HG03039 (cell line): ENCODE results near the gene COL1A1.

Source experiments
- ATAC-seq: cut with Tn5 transposase; IDR thresholded peaks from one replicate; pipeline ENCODE4 v1.9.1; 2021; ENCODE audit warnings: mild to moderate bottlenecking, moderate library complexity; ENCODE audit not compliant: unreplicated experiment

Gene COL1A1

DNA sequence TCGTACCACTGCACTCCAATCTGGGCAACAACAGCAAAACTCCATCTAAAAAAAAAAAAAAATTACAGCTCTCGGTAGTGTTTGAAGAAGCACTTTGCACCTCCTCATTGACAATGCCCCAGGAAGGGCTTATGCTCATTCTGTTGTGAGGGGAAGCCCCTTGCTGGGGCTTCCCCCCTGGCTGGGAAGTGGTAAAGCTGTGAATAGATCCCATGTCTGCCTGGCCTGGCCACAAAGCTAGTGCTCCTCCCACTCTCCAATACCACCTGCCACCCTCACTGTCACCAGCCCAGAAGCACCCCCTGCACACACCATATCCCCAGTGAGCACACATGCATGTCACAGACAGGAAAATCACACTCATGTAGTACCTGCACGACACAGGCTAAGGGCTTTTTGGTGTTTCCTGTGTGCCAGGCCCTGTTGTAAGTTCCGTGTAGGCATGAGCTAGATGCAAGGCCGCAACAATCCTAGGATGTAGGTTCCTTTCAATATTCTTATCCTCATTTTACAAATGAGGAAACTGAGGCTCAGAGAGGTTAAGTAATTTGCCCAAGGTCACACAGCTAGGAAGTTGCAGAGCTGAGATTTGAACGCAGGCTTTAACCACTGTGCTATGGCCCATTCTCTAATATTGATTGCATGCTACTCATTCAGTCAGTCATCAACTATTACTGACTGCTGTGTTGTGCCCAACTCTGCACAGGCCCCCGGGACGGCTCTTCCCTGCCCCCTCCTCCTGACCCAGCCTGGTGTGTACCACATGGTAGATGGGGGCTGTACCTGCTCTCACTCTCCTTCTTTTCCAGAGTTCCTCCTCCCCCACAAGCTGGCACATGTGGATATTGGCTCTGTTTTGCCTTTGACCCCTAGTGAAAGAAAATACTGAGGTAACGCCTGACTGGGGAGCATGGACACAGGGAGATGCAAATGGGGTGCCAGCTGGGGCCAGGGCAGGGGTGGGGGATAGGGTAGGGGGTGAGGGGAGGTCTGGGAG, 11.9 kb upstream of the COL1A1 start:
- no peak for ATAC-seq

DNA sequence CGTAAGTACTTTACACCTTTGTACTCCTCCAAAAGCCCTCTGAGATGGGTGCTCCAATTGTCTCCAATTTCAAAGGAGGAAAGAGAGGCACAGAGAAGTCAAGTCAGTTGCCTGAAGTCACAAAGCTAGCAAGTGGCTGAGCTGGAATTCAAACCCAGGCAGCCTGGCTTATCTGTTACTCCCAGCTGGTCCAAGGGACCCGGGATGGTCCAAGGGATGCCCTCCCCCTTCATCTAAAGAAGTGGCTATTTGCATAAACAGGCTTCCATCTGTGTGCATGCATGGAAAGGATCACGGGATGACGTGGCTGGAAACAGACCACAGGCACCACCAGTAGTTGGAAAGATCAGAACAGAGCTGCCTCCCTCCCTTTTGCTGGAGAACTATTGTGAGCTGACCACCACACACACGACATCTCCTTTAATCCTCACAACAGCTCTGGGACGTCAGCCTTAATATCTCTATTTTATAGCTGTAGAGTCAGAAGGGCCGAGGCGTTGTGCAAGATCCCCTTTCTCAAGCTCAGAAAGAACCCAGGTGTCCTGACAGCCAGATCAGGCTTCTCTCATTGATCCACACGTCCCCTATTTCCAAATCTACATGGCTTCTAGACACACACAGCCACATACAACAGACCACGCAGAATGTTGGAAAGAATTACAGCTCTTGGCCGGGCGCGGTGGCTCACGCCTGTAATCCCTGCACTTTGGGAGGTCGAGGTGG, 10.9 kb upstream of the COL1A1 start:
- ATAC-seq = no peak

DNA sequence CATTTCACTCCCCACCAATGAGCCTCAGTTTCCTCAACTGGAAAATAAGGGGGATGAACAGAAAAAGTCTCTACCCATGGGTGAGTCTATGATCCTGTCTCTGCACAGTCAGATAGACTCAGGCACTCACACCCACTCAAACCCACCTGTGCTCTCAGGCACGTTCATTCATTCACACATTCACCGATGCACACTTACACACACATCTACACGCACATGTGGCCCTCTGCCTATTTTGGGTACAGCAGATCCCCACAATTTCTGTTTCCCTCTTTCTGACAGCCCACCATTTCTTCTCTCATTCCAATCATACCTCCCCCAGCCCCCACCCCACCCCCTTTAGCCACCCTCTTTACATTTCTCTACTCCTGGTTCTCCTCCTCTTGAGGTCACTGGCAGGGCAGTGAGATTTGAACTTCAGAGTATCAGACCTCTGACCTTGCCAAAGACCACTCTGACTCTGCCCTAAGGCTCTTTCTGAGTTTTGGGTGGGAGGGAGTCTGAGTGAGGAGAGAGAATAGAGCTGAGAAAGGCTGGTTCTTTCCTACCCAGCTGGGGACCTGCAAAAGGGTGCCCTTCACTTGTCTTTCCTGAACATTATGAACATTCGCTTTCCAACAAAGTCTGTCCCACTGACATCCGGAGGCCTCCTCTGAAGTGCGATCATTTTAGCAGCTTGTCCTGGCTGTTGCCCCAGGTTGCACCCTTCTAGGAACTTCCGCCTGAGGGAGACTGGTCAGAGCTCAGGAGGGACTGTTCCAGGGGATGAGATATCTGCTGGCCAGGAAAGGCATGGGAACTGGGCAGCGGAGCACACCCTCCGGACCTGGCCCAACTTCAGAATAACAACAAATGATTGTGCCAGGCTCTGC, 10.1 kb upstream of the COL1A1 start:
- no peak for ATAC-seq

- no peak for ATAC-seq
Measured at GRCh38 chr17:50210240-50211225, 9.1 kb upstream of the COL1A1 start.

DNA sequence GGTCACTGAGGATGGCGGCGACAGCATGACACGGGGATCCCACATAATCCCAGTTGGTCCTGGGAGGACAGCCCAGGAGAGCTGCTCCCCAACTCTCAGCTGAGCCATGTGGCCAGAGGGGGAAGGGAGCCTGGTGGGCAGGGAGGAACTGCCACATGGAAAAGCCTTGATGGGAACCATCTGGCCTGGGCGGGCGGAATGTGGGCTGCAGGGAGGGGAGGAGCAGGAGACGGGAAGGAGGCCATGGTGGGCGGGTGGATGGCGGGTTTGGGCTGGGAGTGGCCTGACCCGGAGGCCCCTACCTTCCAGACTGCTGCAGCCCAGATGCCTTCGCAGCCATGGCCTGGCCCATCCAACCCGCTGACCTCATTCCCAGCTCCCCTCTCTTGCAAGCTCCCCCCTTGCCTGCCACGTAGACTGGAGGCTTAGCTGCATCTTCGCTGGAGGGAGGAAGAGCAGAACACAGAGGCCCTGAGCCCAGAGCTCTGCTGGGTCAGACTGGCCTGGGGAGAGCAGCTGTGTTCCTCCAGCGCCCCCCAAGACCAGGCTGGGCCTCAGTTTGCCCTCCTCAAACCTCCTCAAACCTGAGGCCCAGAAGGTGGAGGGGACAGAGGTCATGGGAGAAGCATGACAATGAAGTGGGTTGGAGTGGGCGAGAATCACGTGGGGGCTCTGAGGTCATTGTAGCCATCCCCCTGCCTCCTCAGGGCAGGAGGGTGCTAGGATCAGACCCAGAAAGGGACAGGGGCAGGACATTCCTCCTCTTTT, 8.2 kb upstream of the COL1A1 start:
- no peak for ATAC-seq

GRCh38 chr17:50209133-50209471, 7.7 kb upstream of the COL1A1 start:
- ATAC-seq = no peak

- ATAC-seq = no peak
Measured at GRCh38 chr17:50208611-50209061, 7.2 kb upstream of the COL1A1 start.

GRCh38 chr17:50207792-50208567, 6.5 kb upstream of the COL1A1 start:
- no peak for ATAC-seq

DNA sequence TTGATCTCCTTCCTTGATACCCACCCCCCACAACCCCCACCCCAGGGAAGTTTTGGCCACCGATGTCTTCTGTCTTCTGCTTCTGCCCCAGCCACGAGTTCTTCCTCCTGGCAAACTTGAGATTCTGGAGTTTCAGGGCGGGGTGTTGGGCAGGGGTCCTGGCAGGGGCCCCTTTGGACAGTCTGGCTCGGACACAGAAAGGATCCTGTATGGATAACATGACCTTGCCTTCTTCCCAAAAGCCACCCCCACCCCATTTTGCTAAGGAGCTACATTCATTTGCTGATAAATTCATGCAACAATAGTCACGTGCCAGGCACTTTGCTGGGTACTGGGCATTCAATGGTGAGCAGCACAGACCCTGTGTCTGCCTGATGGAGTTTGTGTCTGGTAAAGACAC, 5.9 kb upstream of the COL1A1 start:
- no peak for ATAC-seq

GRCh38 chr17:50206604-50207293, 5.3 kb upstream of the COL1A1 start:
- ATAC-seq = no peak

DNA sequence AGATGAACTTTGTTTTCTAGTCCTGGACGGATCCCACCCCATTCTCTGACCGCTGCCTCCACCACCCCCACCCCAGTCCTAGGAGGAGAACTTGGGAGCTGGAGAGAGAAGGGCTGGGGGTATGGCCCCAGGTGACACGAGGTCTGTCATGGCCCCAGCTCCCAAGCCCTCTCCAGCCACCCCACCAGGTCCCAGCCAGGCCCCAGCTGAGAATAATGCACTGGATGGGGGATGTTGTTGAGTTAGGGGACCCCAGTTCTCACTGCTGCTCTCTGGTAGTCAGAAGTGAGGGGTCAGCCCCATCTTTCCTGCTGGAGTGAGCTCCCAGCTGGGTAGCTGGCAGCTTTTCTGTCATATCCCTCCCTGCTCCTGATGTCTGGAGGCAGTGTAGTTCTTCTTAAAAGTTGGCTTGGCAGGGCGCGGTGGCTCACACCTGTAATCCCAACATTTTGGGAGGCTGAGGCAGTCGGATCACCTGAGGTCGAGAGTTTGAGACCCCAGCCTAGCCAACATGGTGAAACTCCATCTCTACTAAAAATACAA, 4.6 kb upstream of the COL1A1 start:
- ATAC-seq = no peak

- no peak for ATAC-seq
Measured at GRCh38 chr17:50205111-50205962, 3.9 kb upstream of the COL1A1 start.

- ATAC-seq = no peak
Measured at GRCh38 chr17:50204431-50204830, 3.0 kb upstream of the COL1A1 start.

DNA sequence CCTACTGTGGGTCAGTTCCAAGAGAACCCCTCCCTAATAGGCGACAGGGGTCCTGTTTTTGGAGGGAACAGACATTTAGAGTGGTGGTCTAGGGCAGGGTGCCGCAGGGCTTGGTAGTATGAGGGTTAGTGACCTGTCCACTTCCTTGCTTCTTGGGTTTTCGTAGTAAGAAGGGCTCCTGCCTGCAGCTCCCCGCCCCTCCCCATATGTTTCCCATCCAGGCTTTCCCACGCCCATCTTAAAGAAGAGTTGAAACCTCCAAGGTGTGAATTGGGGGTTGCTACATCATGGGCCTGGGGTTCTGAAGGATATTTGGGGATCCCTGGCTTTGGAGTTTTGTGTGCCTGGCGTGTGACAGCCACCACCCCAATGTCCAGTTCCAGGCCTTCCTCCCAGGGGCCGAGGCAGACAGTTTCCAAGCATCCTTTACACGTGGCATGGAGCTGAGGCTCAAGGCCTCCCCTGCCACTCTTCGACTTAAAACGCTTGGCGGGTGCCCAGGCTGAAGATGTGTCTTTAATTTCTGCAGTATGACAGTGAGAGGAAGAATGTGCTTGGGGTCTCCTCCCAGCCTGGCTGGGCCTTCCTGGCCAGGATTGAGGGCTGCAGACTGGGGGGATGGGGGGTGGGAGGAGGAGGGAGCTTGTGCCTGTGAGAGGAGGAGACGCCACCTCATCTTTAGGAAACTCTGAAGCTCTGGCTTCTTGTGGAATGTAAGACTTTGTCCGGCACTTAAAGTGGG, 2.3 kb upstream of the COL1A1 start:
- no peak for ATAC-seq

DNA sequence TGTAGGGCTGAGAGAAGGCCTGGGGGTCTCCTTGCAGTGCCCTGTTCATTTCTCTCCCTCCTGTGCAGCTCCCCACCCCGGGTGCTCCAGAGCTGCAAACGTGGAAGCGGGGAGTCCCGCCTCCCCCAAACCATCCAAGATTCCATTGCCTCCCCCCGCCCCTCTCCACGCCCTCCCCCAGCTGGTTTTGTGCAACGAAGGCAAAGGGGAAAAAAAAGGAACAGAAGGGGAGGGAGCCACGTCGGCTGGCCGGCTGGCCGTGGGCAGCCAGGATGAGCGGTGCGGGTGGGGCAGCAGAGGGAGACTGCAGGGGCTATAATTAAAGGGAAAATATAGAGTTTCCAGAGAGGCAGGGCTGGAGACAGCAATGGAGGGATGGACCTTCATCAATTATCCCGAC, 1.7 kb upstream of the COL1A1 start:
- no peak for ATAC-seq
